IPS-20b (cell line): ENCODE data around the gene SPRYD4.
"Not testable (repeated sequence)": the region's sequence is repeated elsewhere in the genome, so short reads cannot be mapped to it uniquely, and the experiment has no call there.

ENCODE experiments used
- H3K27ac ChIP-seq: one replicate; pipeline ENCODE4 v1.5.1; 2013; ENCODE audit warnings: low read length
- H3K27me3 ChIP-seq: 2 replicates; pipeline ENCODE4 v1.6.1; 2013; ENCODE audit warnings: mild to moderate bottlenecking, low read length, inconsistent platforms; ENCODE audit not compliant: insufficient read depth
- H3K36me3 ChIP-seq: 2 replicates; pipeline ENCODE4 v1.6.1; 2013; ENCODE audit warnings: low read depth, mild to moderate bottlenecking, inconsistent platforms, low read length, moderate library complexity; ENCODE audit not compliant: insufficient read depth
- H3K4me1 ChIP-seq: 2 replicates; pipeline ENCODE4 v1.6.1; 2013; ENCODE audit warnings: mild to moderate bottlenecking, control low read depth, inconsistent platforms, low read length, moderate library complexity; ENCODE audit not compliant: insufficient read depth
- H3K4me3 ChIP-seq: 2 replicates; pipeline ENCODE4 v1.5.1; 2013; ENCODE audit warnings: mild to moderate bottlenecking, low read length, inconsistent platforms
- H3K9ac ChIP-seq: 2 replicates; pipeline ENCODE4 v1.6.1; 2013; ENCODE audit warnings: low read depth, mild to moderate bottlenecking, inconsistent platforms, low read length, moderate library complexity
- H3K9me3 ChIP-seq: 2 replicates; pipeline ENCODE4 v1.6.1; 2013; ENCODE audit warnings: mild to moderate bottlenecking, low read depth, low read length, inconsistent platforms; ENCODE audit not compliant: insufficient read depth

The SPRYD4 gene

GRCh38 chr12:56468216-56469006 is at the start of gene SPRYD4:
SPRYD4 (plus strand) TSS chr12:56468578; CDS start chr12:56468592, 14 bp downstream.
- Histone ChIP-seq H3K27me3 (no peaks in the 10 kb centered on the region), H3K9ac (peak within 1 kb of the TSS; percentile 98), H3K9me3 (no peaks in the 10 kb centered on the region), H3K36me3 (peaks cover 39% of the 10 kb centered on the region), H3K4me3 (peak within 1 kb of the TSS; percentile 91), H3K27ac (peak within 1 kb of the TSS; percentile 78), H3K4me1 (peaks cover 6% of the 10 kb centered on the region; the same call in 1 of the 2 replicates)

DNA sequence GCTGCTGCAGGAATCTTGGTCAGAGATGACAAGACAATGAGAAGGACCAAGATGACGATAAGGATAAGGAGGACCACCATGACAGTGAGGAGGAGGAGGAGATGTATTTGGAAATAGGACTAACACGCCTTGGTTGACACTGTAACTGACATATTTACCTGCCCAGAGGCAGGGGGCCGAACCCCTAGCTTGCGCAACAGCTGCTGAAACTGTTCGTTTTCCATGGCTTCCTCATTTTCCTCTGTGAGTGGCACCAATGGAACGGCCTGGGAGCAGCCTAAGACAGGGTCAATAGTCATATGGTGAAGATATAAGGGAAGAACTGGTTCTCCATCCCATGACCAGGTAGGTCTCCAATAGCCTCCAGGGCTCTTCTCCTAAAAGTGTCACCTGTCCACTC is 48.0 kb upstream of the SPRYD4 start:
- Histone ChIP-seq H3K4me1 (no peaks in the 10 kb centered on the region), H3K9ac (no peak overlapping the region), H3K27ac (no peak overlapping the region), H3K27me3 (no peaks in the 10 kb centered on the region), H3K4me3 (no peak overlapping the region), H3K9me3 (no peaks in the 10 kb centered on the region), H3K36me3 (peaks cover 94% of the 10 kb centered on the region)

- Histone ChIP-seq H3K27ac (no peak overlapping the region), H3K27me3 (no peaks in the 10 kb centered on the region), H3K9ac (no peak overlapping the region), H3K9me3 (no peaks in the 10 kb centered on the region), H3K4me3 (no peak overlapping the region), H3K36me3 (peaks cover 95% of the 10 kb centered on the region), H3K4me1 (no peaks in the 10 kb centered on the region)
These were observed 43.2 kb upstream of the SPRYD4 start for GRCh38 chr12:56425193-56425592.

- Histone ChIP-seq H3K4me3 (no peak overlapping the region), H3K4me1 (no peaks in the 10 kb centered on the region), H3K27me3 (no peaks in the 10 kb centered on the region), H3K9me3 (no peaks in the 10 kb centered on the region), H3K9ac (no peak overlapping the region), H3K27ac (no peak overlapping the region), H3K36me3 (peaks cover 95% of the 10 kb centered on the region)
These were observed 42.4 kb upstream of the SPRYD4 start for GRCh38 chr12:56425940-56426438.

DNA sequence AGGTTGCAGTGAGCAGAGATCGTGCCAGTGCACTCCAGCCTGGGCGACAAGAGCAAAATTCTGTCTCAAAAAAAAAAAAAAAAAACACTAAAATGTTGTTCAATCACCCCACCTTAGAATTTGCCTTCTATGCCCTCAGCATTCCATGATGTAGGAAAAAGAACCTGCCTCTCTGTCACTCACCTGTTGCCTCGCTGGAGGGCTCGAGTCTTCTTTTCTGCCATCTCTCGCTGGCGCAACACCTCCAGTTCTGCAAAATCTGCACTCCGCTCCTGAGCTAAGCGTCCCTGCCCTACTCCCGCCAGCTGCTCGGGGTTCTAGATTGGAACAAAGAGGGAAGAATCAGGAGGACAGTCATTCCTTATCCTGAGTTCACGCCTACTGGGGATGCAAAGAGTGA is 37.1 kb upstream of the SPRYD4 start:
- Histone ChIP-seq H3K36me3 (peaks cover 73% of the 10 kb centered on the region), H3K9me3 (no peaks in the 10 kb centered on the region)

GRCh38 chr12:56431850-56432249 is 36.5 kb upstream of the SPRYD4 start:
- Histone ChIP-seq H3K27ac (no peak overlapping the region), H3K4me3 (no peak overlapping the region), H3K27me3 (no peaks in the 10 kb centered on the region), H3K9ac (no peak overlapping the region), H3K4me1 (no peaks in the 10 kb centered on the region), H3K9me3 (no peaks in the 10 kb centered on the region), H3K36me3 (peaks cover 69% of the 10 kb centered on the region)

More for the DNA sequence above, 37.1 kb upstream of the SPRYD4 start:
- Histone ChIP-seq H3K9ac (no peak overlapping the region), H3K4me1 (no peaks in the 10 kb centered on the region), H3K27ac (no peak overlapping the region), H3K4me3 (no peak overlapping the region), H3K27me3 (no peaks in the 10 kb centered on the region)

- H3K4me3 ChIP-seq: no peak overlapping the region
- no peak overlapping the region for H3K27ac ChIP-seq
- H3K4me1 ChIP-seq: no peaks in the 10 kb centered on the region
- H3K36me3 ChIP-seq: peaks cover 39% of the 10 kb centered on the region
- H3K9ac ChIP-seq: no peak overlapping the region
- H3K27me3 ChIP-seq: no peaks in the 10 kb centered on the region
- no peaks in the 10 kb centered on the region for H3K9me3 ChIP-seq
These were observed 33.5 kb upstream of the SPRYD4 start for GRCh38 chr12:56434828-56435227.

DNA sequence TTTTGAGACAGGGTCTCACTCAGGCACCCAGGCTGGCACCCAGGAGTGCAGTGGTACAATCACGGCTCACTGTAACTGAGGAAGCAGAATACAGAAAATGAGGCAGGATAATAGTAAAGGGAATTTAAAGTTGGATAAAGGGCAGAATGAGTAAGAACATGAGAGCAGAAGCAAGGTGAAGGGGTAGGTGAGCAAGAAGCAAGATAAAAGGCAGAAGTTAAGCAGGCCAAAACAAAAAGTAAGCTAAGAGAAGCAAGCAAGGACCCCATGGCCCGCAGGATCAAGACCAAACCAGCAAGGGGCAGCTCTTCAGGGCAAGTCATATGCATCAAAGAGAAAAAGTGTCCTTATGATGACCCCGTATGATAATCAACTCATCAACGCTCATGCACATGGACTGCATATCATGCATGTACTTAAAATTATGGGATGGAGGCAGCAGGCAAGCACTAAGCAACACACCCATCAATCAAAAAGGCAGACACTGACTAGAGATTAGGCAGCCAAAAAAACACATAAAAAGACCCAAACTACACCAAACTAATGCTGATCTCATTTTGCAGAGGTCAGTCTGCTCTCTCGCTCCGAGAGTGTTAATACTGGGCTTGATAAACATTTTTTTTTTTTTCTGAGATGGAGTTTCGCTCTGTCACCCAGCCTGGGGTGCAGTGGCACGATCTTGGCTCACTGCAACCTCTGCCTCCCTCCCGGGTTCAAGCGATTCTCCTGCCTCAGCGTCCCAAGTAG is 30.8 kb upstream of the SPRYD4 start:
- Histone ChIP-seq H3K4me1 (no peaks in the 10 kb centered on the region; the same call in 1 of the 2 replicates), H3K27me3 (no peaks in the 10 kb centered on the region), H3K9ac (no peak overlapping the region), H3K27ac (no peak overlapping the region), H3K4me3 (no peak overlapping the region), H3K36me3 (peaks cover 20% of the 10 kb centered on the region), H3K9me3 (no peaks in the 10 kb centered on the region)

DNA sequence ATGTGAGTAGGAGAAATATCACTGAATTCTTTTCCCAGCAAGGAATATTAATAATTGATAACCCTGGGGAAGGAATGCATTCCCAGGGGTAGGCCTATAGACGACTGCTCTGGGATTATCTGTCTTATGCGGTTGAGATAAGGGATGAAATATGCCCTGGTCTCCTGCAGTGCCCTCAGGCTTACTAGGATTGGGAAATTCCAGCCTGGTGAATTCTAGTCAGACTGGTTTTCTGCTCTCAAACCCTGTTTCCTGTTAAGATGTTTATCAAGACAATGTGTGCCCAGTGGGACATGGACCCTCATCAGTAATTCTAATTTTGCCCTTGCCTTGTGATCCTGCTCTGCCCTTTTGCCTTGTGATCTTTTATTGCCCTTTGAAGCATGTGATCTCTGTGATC is 25.2 kb upstream of the SPRYD4 start:
- Histone ChIP-seq H3K4me3 (peak overlapping the region; percentile 41; the same call in 1 of the 2 replicates), H3K36me3 (peaks cover 18% of the 10 kb centered on the region; the same call in 1 of the 2 replicates), H3K9me3 (peaks cover 10% of the 10 kb centered on the region; the same call in 1 of the 2 replicates)
- not testable (repeated sequence) for H3K4me1 ChIP-seq, H3K27ac ChIP-seq, H3K27me3 ChIP-seq, H3K9ac ChIP-seq

DNA sequence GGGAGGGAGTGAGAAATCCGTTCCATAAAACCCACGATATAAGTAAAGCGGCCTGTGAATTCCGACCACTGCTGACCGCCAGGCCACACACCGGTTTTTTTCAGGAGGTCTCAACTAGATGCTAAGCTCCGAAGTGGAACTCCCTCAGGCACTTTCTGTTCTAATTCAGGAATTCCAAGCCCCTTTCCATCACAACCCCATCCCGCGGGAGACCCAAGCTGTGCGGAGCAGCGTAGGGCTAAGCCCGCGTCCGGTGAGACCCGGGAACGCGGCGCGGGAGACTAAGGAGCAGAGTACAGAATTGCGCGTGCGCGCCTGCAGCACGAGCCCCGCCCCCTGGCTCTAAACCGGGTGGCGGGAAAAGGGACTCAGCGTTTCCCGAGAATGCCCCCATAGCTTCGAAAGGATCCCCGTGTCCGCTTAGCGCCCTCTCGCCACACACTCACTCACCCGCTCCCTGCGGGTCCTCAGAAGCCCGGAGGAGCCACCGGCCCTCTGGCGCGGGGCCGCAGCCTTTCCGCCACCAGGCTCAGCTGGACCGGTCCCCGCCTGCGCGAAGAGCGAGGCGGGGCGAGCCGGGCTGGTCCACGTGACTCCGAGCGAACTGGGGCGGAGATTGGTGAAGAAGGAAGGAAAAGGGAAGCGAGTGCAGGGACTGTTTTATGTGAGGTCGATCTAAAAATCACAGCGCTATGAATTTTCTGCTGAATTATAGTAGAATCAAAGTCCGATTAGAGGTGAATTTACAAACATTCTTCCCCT is 19.3 kb upstream of the SPRYD4 start, which contains the start of gene TIMELESS:
Gene TIMELESS (minus strand): TSS at position 567 of the 762 bp plus-strand sequence. CDS start 15,256 bp downstream, outside the sequence.
- H3K4me1 ChIP-seq: peaks cover 8% of the 10 kb centered on the region; the same call in 1 of the 2 replicates
- peak within 1 kb of the TSS; percentile 95 for H3K27ac ChIP-seq
- H3K9ac ChIP-seq: peak within 1 kb of the TSS; percentile 99
- H3K27me3 ChIP-seq: no peaks in the 10 kb centered on the region
- H3K9me3 ChIP-seq: 0 out of 2 replicates have a peak, but pooled peaks cover 9% of the 10 kb centered on the region
- H3K36me3 ChIP-seq: 0 out of 2 replicates have a peak, but pooled peaks cover 6% of the 10 kb centered on the region
- H3K4me3 ChIP-seq: peak within 1 kb of the TSS; percentile 98

DNA sequence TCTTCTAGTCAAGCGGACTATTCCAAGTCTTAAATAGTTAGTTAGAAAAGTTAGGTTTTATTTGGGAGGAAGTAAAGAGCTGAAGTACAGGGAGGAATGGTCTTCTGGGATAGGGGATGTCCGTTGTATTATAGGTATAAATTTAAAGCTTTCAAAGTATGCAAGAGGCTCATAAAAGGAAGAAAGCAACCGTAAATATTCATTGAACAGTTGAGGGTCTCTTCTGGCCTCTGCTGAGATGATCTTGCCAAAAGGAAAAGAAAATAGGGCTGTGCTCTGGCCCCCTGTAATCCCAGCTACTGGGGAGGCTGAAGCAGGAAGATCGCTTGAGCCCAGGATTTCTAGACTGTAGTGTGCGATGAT is 18.8 kb upstream of the SPRYD4 start:
- Histone ChIP-seq H3K27me3 (no peaks in the 10 kb centered on the region), H3K36me3 (0 out of 2 replicates have a peak, but pooled peaks cover 3% of the 10 kb centered on the region), H3K9me3 (0 out of 2 replicates have a peak, but pooled peaks cover 3% of the 10 kb centered on the region), H3K9ac (peak overlapping the region; percentile 99), H3K27ac (peak overlapping the region; percentile 95), H3K4me3 (peak overlapping the region; percentile 98), H3K4me1 (peaks cover 8% of the 10 kb centered on the region; the same call in 1 of the 2 replicates)
